K562 treated with DMSO at 1 percent for 12 hours (cell line): ENCODE results near the gene KCTD6. TPM values are rescaled to one million over a fixed set of nuclear protein-coding genes. Genes with fewer than 3 reads are reported as not detected.

ENCODE experiments used
- total RNA-seq: library from RNA; unstranded; fragments of 300-600 nt; gene quantifications from 2 replicates; pipeline ENCODE4 v1.2.3, GENCODE V29; 2022; ENCODE audit not compliant: insufficient read depth

Gene KCTD6
- 2.2 and 6.6 TPM in 2 replicates for total RNA-seq

DNA sequence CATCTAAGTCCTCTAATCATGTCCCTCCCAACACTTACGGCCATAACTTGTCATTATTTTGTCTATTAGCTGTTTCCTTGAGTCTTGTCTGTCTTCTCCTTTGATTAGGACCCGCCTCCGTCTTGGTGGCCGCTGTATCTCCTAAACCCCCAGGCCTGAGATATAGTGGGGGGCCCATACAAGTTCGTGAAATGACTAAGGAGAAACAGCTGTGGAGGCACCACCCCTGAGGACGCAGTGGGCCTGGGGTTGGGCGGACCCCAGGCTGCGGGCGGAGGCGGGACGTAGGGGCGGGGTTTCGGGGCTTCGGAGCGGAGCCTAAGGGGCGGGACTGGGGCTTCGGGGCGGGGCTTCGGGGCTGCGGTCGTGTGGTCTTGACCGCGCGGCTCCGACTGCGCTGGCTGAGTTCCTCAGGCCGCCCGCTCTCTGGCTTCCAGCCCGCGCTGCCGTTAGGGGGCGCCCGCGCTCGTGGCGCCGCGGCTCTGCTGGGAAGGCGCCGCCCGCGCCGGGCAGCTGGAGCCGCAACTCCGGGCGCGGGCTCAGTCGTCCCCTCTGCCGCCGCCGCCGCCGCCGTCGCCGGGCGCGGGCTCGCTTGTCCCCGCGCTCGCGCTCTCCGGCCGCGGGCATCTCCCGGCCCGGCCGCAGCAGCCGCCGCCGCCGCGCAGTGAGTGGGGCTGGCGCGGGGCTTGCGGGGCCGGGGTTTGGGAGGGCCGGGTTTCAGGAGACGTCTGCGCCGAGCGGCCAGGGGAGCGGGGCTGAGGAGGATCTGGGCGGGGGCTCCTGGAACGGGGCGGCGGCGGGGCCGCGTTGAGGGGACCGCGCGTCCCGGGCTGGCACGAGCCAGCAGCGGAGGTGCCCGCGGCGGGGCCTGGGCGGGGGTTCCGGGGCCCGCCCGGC is at the start of gene KCTD6:
Gene KCTD6 (plus strand): TSS at position 591 of the 897 bp plus-strand sequence. CDS start 6,660 bp downstream, outside the sequence.

DNA sequence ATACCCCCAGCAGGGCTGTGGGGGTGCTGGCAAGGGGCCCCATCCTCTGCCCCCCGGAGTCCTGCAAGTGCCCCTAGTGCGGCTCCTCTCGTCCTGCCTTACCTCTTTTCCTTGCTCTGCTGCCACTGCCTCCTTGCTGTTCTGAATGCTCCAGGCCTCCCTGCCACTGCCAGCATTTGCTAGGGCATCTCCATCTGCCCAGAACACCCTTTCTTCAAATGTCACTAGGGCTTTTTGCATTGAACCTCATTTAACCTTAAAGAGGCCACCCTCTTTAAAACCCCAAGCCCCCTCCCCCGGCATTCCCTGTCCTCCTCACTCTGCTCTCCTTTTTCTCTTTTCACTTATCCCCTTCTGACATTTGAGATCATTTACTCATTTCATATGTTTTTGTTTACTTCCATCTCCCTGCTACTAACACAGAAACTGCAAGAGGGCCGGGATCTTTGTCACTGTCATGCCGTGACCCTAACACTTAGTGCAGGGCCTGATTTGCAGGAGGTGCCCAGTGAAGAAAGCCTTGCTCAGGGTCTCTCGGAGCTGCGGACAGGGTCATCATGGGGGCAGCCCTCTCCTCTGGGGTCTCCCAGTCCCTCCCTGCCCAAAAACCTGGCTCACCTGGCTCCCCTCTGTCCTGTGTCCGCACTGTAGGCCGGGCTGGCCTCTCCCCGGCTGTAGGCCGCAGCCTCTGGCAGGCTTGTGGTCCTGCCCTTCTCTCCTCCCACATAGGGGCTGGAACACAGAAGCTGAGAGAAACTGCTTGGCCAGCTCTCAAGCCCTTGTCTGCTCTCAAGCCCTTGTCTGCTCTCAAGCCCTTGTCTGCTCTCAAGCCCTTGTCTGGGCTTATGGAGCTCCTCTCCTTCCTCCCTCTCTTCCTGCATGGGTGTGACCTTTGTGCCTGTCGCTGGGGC is 44.9 kb downstream of the KCTD6 start, which contains the start of gene ACOX2:
Gene ACOX2 (minus strand): TSS at position 690 of the 911 bp plus-strand sequence. CDS start 2,084 bp downstream, outside the sequence.

Other genes starting within 250 kb of the KCTD6 start
- 1.9 and 5.6 TPM in 2 replicates for gene RPP14, start 185.9 kb upstream of the KCTD6 start, total RNA-seq
- 0.74 and 5.5 TPM in 2 replicates for gene HTD2, start 185.6 kb upstream of the KCTD6 start, total RNA-seq
- 7.2 and 26.5 TPM in 2 replicates for gene PXK, start 159.2 kb upstream of the KCTD6 start, total RNA-seq
- 50.0 and 65.1 TPM in 2 replicates for gene PDHB, start 58.3 kb upstream of the KCTD6 start, total RNA-seq
- gene ACOX2, start 45.1 kb downstream of the KCTD6 start, total RNA-seq = not detected in 2 replicates
- not detected in 2 replicates for gene FAM107A, start 85.3 kb downstream of the KCTD6 start, total RNA-seq
- not detected in 2 replicates for gene FAM3D, start 174.7 kb downstream of the KCTD6 start, total RNA-seq